ENCODE data around the gene OPRL1.

Gene OPRL1

DNA sequence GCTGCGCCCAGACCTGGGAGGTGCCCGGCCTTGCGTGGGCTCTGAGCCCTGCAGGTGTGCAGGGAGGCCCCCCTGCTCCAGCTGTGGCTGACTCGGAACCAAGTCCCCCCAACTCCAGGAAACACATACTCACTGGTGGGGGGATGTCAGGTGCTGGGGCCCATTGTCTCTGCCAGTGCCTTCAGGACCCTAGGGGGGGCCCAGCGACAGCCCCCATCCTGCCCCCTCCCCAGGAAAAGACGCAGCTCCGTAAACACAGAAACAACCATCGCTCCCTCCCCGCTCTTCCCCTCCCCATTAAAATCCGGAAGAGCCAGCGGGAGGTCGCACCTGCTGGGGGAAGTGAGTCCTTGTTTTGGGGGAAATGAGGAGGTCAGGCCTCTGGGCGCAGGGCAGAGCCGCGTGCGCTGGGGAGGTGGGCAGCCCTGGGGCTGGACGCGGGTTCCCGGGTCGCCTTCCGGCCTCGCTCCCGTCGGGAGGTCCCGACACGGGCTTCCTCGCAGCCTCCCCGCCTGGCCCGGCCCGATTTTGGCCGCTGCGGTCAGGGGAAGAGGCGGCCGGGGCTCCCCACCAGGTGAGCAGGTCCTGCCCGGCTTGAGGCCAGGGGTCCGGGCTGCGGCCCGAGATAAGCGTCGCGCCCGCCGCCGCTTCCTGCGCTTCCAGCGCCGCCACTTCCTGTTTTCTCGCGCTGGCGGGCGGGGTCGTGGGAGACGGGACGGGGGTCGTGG, 37.7 kb upstream of the OPRL1 start:
- DNase-seq, result no peak

DNA sequence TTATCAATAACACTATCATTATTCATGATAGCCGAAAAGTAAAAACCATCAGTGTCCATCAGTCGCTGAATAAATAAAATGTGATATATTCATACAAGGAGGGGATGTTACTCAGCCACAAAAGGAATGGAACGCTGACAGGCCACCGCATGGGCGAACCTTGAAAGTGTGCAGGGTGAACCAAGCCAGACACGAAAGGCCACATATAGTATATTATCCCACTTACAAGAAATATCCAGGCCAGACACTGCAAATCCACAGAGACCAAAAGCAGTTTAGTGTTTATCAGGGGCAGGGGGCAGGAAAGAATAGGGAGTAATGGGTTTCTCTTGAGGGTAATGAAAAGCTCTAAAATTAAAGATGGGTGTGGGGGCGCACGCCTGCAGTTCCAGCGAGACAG, 36.1 kb upstream of the OPRL1 start:
- no peak for DNase-seq

- DNase-seq, result no peak
Observed at GRCh38 chr20:64044484-64045247, 35.2 kb upstream of the OPRL1 start.

GRCh38 chr20:64045346-64046011, 34.4 kb upstream of the OPRL1 start:
- no peak for DNase-seq

DNA sequence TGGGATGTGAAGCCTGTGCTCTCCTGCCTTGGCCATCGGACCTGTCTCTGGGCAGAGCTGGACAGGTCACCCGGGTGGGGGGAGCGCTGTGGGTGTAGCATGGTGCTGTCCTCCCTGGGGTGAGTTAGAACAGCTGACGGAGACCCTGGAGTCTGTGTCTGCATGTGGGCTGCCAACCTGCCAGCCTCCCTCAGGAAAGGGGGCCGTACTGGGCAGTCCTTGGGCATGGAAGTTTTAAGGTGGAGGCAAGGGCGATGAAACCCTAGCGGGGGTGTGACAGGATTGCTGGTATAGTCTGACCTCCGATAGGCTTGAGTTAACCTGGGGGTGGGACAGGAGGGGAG, 32.9 kb upstream of the OPRL1 start:
- DNase-seq, result no peak

DNA sequence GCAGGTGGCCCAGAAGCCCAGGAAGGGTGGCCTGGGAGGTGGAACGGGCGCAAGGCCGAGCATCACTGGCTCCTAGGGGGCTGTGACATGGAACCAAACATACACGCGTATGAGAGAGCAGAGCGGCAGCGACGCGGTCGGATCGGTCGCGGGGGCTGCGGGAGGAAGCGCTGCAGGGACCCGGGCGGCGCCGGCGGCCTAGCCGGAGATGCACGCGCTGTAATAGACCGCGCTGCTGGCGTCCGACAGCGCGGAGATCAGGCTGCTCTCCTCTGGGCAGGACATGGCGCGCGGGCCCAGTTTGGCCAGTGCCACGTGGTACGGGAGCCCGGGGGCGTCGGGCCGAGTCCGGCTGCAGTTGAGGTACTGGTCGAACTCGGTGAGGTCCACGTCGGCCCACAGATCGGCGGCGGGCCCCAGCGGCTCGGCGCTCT, 31.9 kb upstream of the OPRL1 start:
- DNase-seq, result no peak

- DNase-seq, result no peak
Observed at GRCh38 chr20:64048402-64049044, 31.4 kb upstream of the OPRL1 start.

DNA sequence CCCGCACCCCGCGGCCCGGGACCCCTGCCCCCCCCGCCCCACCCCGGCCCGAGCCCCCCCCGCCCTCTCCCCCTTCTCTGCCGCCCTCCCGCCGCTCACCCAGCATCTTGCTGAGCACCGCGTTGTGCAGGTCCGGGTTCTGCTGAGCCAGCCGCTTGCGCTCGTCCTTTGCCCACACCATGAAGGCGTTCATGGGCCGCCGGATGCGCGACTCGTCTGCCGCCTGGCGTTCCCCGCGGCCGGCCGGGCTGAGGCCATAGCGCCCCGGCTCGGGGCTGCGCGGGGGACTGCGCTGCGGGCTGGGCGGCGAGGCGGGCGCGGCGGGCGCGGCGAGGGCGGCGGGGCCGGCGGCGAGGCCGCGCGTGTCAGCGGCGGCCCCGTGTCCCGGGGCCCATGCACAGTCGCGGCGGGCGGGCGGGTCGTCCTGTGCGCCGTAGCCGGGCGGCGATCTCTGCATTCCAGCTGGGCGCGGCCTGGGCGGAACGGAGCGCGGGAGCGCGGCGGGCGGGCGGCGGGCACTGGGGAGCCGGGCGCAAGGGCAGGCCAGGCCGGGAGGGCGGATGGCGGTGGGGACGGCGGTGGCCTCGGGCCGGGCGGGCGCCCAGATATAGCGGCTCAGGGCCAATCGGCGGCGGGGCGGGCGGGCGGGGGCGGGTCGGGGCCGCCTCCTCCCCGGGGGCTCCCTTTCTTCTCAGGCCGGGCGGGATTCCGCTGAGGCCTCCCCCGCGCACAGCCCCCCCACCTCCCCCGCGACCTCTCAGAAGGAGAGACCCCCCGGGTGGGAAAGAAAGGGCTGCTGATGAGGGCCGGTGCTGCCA, 30.6 kb upstream of the OPRL1 start, which contains the start of gene SOX18:
TSS of gene SOX18 (minus strand) at position 580 of the 818 bp plus-strand sequence. CDS start at position 457, 123 bp downstream.
- DNase-seq, result no peak

DNA sequence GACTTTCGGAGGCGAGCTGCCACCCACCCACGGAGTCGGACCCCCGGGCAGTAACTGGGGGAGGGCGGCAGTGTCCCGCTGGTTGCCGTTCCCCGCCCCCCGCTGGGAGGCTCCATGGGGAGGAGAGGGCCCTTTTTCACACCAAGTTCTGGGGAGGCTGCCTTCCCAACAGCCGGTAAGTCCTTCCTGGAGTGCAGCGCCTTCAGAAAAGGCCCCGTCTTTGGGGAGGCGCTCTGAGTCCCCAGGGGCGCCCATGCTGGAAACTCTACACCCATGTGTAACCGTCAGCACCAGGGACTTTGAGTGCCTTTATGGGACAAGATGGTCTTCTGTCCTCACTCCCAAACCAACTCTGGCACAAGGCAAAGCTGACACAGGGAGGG, 30.0 kb upstream of the OPRL1 start:
- no peak for DNase-seq

DNA sequence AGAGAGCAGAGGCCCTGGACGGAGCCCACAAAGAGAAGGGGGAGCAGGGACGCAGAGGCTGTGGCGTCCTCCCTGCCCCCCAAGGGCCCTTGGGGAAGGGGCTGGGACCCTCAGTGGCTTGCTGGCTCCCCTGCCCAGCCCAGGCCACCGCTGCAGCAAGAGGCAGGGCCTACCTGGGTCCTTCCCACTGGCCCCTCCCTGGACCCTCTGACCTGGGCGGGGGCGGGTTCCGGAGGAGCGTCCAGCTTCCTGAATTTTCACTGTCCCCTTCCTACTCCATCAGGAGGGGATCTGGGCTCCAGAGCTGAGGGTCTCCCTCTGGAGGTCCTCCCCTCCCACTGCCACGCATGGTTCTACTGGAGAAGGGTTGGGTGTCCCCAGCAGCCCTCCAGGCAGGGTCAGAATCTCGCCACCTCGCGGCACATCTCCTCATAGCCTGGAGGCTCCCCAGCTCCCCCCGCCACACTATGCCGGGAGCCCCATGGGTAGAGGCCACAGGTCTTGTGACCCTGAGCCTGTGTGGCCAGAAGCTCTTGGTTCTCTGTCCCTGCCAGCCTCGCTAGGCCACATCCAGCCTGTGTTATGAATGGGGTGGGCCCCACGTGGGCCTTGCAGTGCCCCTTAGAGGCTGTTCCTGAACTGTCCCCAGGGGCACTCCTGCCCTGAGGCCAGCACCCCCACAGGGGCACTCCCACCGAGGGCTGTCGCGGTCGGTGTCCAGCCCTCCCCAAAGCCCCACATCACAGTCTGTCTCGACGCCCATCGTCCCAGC, 29.4 kb upstream of the OPRL1 start:
- DNase-seq, result no peak

GRCh38 chr20:64051033-64051452, 28.8 kb upstream of the OPRL1 start:
- no peak for DNase-seq

GRCh38 chr20:64051561-64052325, 28.1 kb upstream of the OPRL1 start:
- no peak for DNase-seq

DNA sequence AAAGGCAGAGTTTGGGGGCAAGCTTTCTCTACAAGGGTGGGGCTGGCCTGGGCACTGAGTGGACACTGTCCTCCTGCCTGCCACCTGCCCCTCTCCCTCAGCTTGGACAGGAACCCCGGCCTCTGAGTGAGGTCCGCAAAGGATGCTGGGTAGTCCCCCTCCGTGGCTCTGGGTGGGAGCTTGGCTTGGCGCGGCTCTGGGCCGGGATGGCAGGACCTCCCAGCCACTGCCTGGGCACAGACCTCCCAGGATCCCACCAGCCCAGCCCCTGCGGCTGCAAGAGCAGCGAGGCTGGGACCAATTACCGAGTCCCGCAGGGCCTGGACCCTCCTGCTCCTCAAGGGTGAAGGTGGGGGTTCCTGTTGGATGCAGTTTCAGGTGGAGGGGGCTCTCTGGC, 27.6 kb upstream of the OPRL1 start:
- no peak for DNase-seq

- no peak for DNase-seq
Observed at GRCh38 chr20:64052987-64053840, 26.7 kb upstream of the OPRL1 start.

DNA sequence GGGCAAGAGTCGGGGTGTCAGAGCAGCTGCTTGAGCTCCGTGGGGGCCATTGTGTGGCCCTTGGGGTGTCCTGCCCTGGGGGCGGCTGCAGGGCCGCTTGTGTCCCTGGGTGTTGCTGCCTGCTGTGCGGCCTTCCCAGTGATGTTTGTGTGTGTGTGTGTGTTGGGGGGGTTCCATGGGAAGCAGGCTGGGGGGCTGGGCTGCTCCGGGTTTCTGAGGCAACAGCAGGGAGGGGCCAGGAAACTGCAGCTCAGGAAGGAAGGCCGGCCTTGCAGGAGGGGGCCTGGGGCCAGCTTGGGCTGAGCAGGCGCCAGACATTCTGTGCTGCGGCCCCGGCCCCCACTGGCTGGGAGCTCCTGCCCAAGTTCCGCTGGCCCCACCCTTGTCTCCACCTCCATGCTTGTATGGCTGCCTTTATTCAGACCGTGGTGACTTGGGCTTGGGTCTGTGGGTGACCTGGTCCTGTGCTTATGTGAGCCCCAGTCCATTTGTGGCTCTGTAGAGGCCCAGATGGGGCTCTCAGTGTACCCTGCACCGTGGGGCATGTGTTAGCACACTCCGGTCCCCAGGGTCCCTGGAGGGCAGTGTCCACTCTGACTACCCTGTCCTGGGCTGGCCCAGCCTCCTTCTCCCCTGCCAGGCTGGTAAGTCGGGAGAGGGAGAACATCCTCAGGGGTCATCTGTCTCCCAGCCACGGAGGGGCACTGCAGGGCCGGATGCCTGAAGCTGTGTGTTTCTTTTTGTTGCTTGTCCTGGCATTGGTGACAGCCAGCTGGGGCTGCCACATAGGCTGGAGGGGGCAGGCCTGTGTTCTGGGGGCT, 25.8 kb upstream of the OPRL1 start:
- no peak for DNase-seq

- DNase-seq, result no peak
Observed at GRCh38 chr20:64055396-64055892, 24.4 kb upstream of the OPRL1 start.

- DNase-seq, result no peak
Observed at GRCh38 chr20:64055893-64056638, 23.8 kb upstream of the OPRL1 start.

GRCh38 chr20:64056639-64056888, 23.3 kb upstream of the OPRL1 start:
- DNase-seq, result no peak

Measured in NCI-H748 treated with DMSO at 0.1 percent for 48 hours (cell line).